ENCODE data around the gene SIK2.
"Not testable (repeated sequence)": the region's sequence is repeated elsewhere in the genome, so short reads cannot be mapped to it uniquely, and the experiment has no call there.

Gene SIK2

DNA sequence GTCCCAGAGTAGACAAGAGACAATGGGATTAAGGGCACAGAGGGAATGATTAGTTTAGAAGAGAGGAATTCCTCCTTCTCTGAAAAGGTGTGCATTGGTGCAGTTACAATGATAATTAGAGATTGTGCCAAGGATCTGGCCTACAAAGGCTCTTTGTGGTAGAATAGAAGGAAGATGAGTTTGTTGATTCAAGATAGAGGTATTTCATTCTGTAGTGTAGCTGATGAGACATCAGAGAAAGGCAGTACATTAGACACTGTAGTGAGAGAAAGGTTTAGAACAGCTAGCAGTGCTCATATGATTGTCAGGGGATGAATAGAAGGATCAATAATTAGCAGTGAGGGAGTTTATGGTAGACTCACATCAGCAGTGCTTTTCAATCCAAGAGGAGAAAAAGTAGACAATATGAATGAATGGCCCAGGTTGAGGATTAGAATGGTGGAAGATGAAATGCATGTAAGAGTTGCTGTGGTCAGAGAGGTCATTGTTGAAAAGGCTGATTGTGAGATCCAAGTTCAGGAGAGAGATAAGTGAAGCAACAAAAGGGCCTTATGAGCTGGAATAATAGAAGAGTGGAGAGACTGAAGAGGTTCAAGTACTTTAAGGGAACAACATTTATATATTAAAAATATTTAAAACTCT, 28.9 kb downstream of the SIK2 start:
- DNase-seq = no peak

DNA sequence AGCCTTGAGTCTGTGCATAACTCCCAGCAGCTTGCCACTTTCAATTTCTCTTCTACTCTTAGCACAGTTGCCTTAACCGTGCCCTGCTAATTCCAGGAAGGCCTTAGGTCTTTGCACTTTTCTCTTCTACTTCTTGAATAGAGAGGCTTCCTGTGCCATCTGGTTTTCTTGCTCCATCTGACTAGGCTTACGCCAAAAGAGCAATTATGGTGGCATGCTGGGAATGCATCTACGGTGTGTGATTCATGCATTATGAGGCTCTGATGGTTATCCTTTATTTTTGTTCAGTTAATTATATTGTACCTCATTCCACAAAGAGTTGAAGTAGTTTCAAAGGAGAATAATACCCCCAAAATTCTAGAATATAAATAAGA, 29.4 kb downstream of the SIK2 start:
- DNase-seq = no peak

DNA sequence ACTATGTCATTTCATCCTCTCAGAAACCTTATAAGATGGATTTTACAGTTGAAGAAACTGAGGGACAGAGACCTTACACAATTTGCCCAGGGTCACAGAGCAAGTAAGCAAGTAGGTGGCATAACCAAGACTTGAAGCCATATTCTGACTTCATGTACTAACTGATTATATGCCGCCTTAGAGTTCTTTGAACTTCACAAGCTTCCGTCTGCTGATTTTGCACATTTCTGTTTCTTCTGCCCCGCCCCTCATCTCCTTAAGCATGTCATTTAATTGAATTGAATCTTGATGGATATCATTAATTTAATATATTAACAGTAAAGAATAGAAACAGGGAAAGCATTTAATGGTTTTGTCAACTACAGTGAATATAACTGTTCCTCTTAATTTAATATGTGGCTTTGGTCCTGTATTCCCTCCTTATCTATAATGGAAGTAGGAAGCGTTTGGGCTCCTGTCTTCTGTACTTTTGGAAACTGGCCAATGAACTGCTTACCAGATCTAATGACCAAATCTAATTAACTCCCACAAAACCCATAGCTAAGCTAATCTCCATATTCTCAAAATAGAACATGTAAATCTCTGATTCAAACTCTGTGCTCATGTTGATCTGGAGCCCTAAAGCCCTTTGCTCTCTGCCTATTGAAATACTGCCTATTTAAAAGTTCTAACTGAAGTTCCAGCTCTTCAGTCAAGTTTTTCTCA, 30.4 kb downstream of the SIK2 start:
- no peak for DNase-seq

DNA sequence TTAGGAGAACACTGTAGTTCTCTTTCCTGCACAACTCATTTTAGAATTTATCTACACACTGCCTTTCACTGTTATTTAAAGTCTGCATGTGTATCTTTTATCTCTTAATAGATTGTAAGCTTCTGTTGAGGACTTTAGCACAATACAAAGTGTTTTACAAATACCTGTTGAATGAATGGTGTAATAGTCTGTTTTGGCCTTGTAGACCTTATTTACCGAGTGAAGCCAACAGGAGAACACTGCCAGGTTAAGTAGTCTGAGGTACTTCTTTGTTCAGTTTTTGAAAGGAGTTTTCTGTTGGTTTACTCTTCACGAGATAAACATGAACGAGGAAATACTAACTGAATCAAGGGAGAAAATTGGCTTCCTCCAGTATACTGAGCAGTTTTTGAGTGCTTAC, 31.0 kb downstream of the SIK2 start:
- no peak for DNase-seq

DNA sequence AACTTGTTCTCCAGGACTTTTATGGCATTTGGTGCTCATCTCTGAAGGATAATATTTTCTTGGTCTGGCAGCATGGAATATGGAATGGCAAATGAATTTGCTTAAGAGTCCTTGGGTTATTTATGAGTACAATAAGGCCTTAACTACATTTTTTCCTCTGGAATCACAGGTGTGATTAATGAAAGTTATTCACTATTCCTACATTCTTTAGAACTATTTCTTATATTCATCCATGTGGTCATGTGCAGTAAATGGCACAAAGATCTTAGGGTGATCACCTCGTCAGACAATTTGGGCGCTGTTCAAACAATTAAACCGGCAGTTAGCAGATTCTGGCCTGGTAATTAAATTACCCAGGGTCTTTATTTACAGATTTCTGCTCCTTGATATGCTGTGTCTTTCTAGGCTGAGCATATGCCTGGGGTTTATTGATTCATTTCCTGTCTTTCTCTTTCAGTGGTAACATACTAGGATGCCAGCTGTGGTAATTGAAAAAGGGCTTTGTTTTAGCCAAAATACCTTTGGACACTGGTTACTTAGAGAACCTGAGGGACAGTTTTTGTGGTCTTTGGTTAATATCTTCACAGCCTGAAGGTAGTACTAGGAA, 31.6 kb downstream of the SIK2 start:
- no peak for DNase-seq

DNA sequence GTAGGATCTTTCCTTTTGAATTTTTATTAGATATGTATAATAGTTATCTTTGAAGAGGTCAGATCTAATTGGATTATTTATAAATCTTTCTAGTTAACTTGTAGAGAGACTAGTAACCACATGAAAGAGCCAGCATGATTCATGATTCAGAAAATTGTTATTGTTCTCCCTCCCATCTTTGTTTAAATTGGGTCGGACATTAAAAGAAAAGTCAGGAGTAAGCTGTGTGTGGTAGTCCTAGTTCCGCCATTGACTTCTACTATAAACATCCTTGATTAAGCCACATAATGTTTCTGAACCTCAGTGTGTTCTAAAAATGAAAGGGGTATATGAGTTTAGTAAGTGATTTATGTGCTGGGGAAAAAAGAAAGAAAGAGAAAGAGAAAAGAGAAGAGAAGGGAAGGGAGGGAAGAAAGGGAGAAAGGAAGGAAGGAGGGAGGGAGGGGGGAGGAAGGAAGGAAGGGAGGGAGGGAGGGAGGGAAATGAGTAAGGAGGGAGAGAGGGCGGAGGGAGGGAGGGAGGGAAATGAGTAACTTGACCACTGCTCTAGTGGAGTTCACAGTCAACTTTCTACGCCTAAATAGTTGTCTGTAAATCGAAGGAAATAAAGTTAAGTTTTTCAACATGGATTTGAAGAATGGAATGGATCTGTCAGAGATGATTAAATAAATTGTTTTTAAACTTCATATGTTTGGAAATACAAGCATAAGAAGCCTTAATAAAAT, 32.9 kb downstream of the SIK2 start:
- no peak for DNase-seq

DNA sequence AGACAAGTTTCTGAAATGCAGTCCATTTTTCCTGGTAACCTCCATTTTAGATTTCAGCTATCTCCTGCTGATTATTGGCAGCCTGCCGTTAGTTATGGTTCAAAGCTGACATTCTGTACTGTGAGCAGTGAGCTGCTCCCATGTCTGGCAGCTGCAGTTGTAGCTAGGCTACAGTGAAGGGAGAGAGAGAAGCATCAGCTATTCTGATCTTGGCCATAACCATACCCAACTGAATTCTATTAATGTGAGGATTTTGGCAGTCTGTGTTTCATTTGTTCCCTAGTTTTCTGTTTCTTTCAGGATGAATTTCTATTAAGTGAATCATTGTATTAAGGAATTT, 33.4 kb downstream of the SIK2 start:
- DNase-seq = no peak

DNA sequence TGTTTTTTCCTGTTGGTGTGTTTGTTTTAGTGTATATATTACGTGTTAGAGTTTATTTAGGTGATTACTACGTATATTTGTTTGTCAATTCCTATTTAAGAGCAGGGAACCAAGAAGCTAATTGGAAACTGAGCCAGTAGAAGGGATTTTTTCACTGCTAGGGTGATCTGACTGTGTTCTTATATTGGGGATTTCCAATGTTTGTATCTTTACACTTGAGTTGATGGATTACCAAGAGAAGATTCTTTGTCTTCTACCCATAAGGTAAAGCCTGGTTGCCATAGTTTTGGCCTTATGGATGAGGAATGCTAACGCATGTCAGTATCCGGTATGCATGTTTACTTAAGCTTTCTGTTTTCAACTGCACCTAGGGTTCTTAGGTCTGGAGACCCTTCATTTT, 35.6 kb downstream of the SIK2 start:
- no peak for DNase-seq

DNA sequence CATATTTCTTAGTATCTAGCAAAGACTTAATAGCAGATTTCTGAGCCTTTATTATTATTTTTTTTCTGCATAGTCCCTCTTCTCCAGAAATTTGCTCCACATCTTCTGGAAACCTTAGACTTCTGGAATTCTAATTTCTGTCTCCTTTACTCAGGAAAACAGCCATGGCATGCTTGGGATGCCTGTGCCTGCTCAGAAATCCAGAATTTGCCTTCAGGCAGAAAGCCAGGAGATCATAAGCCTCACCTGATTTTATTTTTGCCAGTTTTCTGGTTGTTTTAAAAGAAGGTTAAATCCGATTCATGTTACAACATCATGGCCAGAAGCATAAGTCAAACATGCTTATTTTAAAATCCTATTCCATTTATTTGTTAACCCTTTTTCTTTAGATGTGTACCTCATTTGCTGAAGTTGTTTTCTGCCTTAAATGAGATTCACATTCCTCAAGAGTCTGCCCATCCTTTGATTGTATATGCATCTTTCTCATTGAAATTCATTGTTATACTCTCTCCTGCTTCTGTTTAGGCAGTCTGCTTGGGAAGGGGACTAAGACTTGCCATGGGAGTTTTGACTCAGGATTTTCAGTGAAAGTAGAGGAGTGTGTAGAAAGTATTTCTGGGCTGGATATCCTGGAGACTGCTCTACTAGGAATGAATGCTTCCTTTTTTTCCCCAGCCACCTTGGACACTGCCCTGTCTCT, 37.1 kb downstream of the SIK2 start:
- no peak for DNase-seq

DNA sequence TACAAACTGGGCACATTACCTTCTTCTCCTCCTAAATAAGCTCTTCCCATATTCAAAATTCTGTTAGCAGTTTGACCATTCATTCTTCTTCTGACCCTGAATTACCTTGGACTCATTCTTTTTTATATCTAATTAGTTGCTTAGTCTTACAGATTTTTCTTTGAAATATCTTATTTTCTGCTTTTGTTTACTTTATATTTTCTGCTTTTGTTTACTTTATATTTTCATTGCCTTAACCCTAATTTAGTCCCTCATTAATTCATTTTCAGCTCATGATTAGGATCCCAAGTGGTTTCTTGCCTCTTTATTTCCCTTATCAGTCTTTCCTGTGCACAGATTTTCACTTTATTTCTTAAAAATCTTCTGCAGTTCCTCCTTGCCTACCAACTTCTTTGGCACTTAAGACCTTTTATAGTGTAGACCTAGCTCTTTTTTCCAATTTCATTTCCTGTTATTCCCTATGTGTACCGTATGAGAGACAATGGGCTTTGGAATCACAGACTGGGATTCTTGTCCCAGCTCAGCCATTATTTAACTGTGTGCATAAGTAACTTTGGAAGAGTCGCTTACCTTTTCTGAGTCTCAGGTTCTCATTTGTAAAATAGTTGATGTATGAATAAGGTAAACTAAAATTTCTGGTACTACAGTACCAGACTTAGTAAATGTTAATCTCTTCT, 39.2 kb downstream of the SIK2 start:
- DNase-seq = no peak

DNA sequence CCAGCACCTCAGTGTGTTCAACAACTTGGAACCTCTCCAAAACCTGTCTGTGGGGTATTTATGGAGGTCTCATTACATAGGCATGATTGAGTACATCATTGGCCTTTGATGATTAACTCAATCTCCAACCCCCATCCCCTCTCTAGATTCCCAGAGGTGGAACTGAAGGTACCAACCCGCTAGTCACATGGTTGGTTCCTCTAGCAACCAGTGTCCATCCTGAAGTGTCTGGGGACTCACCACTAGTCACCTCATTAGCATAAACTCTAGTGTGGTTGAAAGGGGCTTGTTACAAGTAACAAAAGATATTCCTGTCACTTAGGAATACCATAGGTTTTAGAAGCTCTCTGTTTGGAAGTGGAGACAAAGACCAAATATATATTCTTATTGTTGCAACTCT, 40.3 kb downstream of the SIK2 start:
- DNase-seq = no peak

DNA sequence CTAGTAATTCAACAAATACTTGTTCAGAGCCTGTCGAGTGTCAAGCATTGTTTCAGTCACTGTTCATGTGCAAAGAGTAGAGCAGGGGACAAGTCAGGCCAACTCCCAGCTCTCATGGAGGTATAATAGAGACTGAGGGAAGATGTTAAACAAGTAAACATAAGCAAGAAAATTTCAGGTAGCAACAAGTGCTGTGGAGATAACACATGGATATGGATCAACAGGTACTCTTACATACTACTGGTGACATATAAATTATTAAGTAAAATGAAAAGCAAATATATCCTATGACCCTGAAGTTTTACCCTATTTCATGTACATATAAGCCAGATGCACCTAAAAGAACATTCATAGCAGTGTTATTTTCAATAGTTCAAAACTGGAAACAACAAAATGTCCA, 42.7 kb downstream of the SIK2 start:
- no peak for DNase-seq

DNA sequence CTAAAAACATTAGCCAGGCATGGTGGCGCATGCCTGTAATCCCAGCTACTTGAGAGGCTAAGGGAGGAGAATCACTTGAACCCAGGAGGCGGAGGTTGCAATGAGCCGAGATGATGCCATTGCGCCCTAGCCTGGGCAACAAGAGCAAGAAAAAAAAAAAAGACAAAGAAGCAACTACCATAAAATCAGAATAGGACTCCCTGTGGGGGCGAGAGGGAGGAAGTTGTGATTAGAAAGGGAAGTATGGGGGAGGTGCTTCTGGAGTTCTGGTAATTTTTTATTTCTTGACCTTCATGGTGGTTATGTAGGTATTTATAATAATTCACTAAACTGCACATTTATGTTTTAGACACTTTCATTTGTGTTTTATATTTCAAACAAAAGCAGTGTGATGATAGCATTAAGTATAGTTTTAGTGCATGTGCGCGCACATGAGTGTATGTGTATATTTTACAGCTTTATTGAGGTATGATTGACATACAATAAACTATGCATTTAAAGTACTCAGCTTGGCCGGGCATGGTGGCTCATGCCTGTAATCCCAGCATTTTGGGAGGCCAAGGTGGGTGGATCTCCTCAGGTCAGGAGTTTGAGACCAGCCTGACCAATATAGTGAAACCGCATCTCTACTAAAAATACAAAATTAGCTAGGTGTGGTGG, 43.5 kb downstream of the SIK2 start:
- DNase-seq = no peak

DNA sequence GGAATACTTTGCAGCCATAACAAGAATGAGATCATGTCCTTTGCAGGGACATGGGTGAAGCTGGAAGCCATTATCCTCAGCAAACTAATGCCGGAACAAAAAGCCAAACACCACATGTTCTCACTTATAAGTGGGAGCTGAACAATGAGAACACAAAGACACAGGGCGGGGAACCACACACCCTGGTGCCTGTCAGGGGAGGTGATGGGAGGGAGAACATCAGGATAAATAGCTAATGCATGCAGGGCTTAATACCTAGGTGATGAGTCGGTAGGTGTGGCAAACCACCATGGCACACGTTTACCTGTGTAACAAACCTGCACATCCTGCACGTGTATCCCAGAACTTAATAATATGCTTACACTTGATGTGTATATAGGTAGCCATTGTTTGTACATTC, 49.1 kb downstream of the SIK2 start:
- not testable (repeated sequence) for DNase-seq

DNA sequence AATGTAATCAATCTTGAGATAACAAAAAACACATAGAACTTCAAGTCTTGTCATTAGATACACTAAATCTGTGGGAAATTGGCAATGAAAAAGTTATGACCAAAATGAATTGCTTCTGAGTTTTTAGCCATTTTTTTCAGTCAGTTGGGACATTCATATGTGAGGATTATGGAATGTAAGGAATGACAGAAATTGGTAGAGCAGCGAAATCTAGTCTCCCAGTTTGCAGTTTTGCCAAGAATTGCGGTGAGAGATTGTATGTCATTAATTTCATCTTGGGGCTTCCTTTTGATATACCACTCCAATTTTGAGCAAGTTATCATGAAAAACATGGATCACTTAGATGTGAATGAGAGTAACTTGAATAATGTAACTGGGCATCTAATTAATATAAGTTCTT, 49.9 kb downstream of the SIK2 start:
- no peak for DNase-seq

DNA sequence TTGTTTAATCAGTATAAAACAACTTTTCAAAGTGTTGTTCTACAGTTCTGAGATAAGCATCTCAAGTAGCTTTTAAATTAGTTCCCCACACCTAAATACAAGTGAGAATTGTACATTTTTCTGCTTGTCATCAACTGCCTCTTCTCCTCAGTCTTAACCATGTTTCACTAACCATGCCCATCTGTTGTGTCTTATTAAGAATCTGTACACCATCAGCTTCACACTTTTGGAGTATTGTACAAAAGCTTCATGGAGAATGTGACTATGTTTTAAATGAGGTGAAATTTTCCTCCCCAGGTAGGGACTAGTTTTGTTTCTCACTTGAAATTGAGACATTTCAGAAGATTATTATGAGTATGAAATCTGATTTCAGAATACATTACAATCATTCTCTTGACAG, 52.4 kb downstream of the SIK2 start:
- DNase-seq = no peak

DNA sequence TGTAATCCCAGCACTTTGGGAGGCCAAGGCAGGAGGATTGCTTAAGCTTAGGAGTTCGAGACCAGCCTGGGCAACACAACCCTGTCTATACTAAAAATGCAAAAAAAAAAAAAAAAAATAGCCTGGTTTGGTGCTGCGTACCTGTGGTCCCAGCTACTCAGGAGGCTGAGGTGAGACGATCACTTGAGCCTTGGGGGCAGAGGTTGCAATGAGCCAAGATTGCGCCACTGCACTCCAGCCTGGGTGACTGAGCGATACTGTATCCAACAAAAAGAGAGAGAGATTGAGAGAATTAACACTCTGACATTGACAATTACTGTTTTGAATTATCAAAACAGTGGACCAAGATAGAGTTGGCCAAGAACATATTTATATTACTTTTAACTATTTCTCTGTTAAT, 53.7 kb downstream of the SIK2 start:
- DNase-seq = no peak

DNA sequence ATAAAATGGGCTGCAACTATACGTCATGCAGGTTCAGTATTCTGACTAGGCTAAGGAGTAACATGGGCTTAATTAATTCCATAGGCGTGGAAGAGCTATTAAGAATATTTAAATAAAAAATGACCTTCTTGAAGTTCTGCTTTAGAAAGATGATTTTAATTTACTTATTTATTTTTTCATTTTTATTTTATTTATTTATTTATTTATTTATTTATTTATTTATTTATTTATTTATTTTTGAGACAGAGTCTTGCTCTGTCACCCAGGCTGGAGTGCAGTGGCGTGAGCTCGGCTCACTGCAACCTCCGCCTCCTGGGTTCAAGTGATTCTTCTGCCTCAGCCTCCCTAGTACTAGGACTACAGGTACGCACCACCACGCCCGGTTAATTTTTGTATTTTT, 55.7 kb downstream of the SIK2 start:
- not testable (repeated sequence) for DNase-seq

DNA sequence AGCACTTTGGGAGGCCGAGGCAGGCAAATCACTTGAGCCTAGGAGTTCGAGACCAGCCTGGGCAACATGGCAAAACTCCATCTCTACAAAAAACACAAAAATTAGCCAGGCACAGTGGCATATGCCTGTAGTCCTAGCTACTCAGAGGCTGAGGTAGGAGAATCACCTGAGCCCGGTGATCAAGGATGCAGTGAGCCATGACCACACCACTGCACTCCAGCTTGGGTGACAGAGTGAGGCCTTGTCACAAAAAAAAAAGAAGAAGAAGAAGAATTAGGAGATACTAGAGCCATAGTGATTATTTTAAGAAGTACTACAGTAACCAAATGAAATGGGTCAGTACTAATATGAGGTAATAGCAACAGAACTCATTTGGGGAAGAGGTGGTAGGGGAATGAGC, 56.2 kb downstream of the SIK2 start:
- not testable (repeated sequence) for DNase-seq

DNA sequence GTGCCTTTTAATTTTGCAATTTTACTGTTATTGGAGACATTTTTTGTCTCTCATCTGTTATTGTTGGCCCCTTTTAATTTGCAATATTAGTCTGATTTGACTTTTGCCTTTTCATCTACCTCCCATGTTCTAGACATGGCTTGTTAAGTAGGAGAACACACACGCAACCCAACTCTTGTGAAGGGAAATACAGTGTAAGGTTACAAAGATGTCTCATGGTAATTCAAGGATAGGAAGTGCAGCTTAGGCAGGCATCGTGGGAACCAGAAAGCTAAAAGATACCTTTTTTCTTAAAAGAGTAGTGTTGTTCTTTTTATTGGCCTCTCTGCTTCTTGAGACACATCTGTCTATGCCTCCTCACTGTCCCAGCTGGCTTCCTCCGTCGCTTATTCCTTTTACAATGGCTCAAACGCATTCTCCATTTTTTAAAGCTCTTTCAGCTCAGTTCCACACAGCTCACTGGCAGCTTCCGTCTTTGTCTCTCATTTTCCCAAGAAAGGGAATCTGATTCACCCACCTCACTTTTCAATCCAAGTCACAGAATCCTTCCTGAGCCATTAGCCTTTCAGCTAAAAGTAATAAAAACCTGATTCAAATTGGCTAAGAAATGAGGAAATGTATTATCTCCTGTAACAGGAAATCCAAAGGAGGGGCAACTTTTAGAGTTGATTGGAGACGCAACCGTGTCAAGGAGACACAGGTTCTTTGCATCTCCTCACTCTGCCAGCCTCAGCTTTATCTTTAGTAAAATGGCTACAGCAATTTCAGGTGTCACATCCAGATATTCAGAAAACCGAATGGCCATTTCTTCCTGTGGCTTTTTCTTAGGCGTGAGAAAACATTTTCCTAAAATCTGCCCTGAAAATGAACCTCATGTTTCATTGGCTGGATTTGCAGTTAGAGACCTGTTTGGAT, 57.2 kb downstream of the SIK2 start:
- DNase-seq = no peak

DNA sequence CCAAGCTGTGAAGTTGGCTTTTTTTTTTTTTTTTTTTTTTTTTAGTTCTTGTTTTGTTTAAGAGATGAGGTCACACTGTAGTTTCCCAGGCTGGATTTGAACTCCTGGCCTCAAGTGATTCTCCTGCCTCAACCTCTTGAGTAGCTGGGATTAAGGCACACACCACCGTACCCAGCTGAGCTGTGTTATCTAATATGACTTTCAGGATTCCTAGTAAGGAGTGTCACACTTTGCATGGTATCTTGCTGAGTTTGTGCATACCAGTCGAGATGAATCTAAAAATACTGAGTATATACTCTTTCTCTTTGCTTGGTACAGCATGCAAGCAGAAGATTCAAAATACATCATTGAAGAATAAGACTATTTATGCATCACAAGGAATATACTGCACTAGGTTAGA, 58.6 kb downstream of the SIK2 start:
- DNase-seq = no peak

Measured in activated gamma-delta T cell treated with Interleukin-2 at 50 U/mL for 16 hours (primary cell).